Measurements from ENCODE around the gene BOK.
"Not testable (repeated sequence)": the region's sequence is repeated elsewhere in the genome, so short reads cannot be mapped to it uniquely, and the experiment has no call there.

The BOK gene, protein sequence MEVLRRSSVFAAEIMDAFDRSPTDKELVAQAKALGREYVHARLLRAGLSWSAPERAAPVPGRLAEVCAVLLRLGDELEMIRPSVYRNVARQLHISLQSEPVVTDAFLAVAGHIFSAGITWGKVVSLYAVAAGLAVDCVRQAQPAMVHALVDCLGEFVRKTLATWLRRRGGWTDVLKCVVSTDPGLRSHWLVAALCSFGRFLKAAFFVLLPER

DNA sequence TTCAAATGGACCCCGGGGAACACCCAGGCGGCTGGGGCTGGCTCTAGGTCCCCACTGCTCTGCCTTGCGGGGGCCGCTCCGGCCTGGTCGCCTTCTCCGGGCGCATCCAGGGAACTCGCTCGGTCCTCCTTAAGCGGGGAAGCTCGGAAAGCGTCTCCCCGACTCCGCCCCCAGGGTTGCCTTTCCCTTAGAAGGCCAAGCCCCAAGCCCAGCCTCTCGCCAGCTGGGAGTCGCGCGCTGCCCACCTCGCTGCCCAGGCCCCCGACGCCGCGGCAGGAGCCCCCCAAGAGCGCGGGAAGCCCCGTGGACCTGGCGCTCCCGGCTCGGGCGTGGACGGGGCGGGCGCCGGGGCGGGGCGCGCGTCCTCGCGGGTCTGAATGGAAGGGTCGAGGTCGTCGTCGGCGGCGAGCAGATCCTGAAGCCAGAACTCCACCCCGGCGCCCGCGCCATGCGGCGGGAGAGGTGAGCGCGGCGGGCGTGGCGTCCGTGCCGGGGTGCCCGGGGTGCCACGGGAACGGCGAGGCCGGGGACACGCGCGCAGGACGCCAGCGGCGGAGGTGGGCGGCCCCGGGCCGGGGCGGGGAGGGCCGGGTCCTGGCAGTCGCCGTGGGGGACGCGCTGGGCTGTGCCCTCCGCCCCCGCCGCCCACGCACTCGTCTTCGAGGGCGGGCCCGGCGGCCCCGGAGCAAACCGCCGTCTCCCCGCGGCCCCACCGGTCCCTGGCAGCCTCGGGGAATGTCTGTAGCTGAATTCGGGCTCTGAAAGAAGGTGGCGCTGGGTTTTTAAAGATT is at the start of gene BOK:
BOK (plus strand) TSS at position 214 of the 791 bp plus-strand sequence. CDS start 739 bp downstream, outside the sequence.
- peaks cover 11% of the 10 kb centered on the region for H3K4me1 ChIP-seq
- no peak within 1 kb of the TSS for H3K9ac ChIP-seq
- no peak within 1 kb of the TSS for H3K27ac ChIP-seq
- H3K9me3 ChIP-seq, result peaks cover 46% of the 10 kb centered on the region
- no peaks in the 10 kb centered on the region for H3K36me3 ChIP-seq
- H4K20me1 ChIP-seq, result no peaks in the 10 kb centered on the region
- no peak for TF ChIP-seq Cebpa-rat (IDR thresholded peaks at IDR 0.05)
- 0 out of 2 replicates have a peak within 1 kb of the TSS, but pooled peaks have one; percentile 14 for H3K4me3 ChIP-seq
- H3K27me3 ChIP-seq, result peaks cover 39% of the 10 kb centered on the region
- H3K4me2 ChIP-seq, result no peak within 1 kb of the TSS

DNA sequence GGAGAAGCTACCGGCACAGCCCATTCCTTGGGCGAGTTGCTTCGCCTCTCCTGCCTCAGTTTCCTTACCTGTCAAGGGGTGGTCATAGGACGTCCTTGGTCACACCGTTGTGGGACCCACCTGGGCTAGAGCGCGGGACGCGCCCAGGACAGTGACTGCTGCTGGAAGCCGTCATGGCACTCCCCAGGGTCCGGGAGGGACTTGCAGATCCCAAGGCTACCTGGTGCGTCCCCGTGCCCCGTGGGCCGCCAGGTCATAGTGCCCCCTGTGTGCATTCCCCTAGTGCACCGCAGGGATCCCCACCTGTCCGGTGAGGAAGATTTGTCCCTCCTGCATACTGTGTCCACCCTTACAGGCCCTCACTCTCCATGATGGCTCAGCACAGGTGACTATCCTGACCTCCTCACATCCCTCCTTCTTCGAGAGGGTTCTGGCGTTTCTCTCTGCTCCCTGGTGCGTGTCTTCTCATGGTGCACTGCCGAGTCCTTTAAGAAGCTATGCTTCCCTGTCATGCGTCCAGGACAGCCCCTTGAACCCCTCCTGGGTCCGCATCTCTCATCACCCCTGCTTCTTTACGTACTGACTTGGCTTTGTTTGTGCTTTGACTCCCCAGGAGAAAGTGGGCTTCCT is 49.3 kb upstream of the BOK start:
- Histone ChIP-seq H3K4me2 (peak overlapping the region; percentile 94), H3K9me3 (no peaks in the 10 kb centered on the region), H3K4me1 (peaks cover 34% of the 10 kb centered on the region), H3K27ac (peak overlapping the region; percentile 88), H4K20me1 (peaks cover 37% of the 10 kb centered on the region), H3K4me3 (peak overlapping the region; percentile 92), H3K9ac (peak overlapping the region; percentile 80), H3K36me3 (peaks cover 22% of the 10 kb centered on the region), H3K27me3 (no peaks in the 10 kb centered on the region)
- TF ChIP-seq Cebpa-rat (IDR thresholded peaks at IDR 0.05), result no peak

DNA sequence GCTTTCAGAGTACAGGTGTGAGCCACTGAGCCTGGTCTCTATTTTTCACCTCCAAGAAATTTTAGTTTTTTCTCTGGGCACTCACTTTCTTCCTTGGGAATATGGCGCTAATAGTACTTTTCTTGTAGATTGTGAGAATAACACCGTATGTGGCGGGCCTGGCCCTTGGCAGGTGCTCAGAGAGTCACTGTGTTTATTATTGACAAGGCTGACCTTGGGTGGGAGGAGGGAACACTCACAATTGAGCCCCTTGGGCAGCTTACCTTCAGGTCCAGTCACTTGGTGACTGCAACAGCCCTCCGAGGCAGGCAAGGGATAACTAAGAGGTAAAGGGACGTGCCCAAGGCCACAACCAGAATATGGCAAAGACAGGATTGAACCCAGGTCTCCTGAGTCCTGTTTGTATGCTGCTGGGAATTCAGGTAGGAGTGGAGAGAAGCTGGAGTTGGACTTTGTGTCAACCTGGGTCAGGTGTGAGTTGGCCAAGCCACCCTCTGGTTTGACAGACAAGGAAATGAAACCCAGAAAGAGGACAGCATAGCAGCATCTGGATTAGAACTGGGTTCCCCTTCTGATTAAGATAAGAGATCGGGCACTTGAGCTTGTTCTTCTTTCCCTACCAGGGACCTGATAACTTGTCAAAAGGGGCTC is 47.3 kb upstream of the BOK start:
- peaks cover 21% of the 10 kb centered on the region for H3K4me1 ChIP-seq
- H3K27me3 ChIP-seq, result no peaks in the 10 kb centered on the region
- peaks cover 3% of the 10 kb centered on the region; the same call in 1 of the 2 replicates for H3K36me3 ChIP-seq
- no peak overlapping the region for H3K9ac ChIP-seq
- TF ChIP-seq Cebpa-rat (IDR thresholded peaks at IDR 0.05), result no peak
- H3K4me3 ChIP-seq, result no peak overlapping the region
- H3K27ac ChIP-seq, result no peak overlapping the region
- H4K20me1 ChIP-seq, result peaks cover 18% of the 10 kb centered on the region
- no peaks in the 10 kb centered on the region for H3K9me3 ChIP-seq
- no peak overlapping the region for H3K4me2 ChIP-seq

DNA sequence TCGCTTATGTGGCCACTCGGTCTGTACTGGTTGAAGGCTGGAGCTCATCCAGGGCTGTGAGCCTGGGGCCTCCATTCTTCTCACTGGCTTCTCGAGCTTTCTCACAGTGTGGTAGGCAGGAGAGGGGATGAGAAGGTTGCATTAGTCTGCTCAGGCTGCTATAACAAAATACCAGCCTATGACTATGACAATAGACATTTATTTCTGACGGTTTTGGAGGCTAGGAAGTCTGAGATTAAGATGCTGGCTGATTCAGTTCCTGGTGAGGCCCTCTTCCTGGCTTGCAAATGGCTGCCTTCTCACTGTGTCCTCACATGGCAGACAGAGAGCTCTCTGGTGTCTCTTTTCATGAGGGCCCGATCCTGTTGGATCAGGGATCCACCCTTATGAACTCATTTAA is 44.0 kb upstream of the BOK start:
- Histone ChIP-seq H3K9ac (no peak overlapping the region), H4K20me1 (no peaks in the 10 kb centered on the region), H3K27me3 (no peaks in the 10 kb centered on the region), H3K4me3 (no peak overlapping the region), H3K27ac (no peak overlapping the region), H3K4me2 (no peak overlapping the region), H3K4me1 (peaks cover 4% of the 10 kb centered on the region), H3K9me3 (no peaks in the 10 kb centered on the region; the same call in 1 of the 2 replicates), H3K36me3 (no peaks in the 10 kb centered on the region)
- no peak for TF ChIP-seq Cebpa-rat (IDR thresholded peaks at IDR 0.05)

DNA sequence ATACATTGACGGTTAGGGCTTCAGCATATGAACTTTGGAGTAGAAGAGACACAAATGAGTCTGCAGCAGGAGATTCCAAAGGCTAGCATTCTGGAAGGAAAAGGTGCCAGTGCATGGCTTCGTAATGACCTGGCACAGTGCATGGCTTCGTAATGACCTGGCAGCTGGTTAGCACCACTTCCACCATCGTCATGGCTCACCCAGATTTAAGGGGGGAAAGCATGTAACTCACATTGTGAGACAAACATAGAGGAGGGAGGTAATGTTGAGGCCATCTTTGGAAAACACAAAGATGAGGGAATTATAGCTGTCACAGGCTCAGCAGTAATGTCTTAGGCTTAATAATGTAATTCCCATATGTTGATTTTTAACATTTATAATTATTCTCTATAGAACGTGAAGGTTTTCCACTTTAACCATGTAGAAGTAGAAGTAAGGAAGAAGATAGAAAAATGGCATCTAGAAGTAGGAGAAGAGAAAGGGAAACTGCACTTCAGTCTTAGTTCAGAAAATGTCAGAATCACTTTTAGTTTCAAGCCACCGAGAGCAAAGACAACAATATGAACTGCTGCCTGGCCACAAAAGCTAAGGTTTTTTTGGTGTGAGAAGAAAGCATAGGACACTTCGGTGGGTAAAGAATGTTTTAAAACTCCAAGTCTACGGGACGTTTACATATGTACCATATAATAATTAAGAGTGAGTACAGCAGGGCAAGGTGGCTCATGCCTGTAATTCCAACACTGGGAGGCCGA is 43.4 kb upstream of the BOK start:
- no peak overlapping the region for H3K4me2 ChIP-seq
- H3K4me1 ChIP-seq, result peaks cover 9% of the 10 kb centered on the region
- H3K4me3 ChIP-seq, result no peak overlapping the region
- H3K36me3 ChIP-seq, result no peaks in the 10 kb centered on the region
- no peaks in the 10 kb centered on the region for H3K27me3 ChIP-seq
- TF ChIP-seq Cebpa-rat (IDR thresholded peaks at IDR 0.05), result no peak
- no peaks in the 10 kb centered on the region for H4K20me1 ChIP-seq
- no peaks in the 10 kb centered on the region; the same call in 1 of the 2 replicates for H3K9me3 ChIP-seq
- H3K27ac ChIP-seq, result no peak overlapping the region
- no peak overlapping the region for H3K9ac ChIP-seq

DNA sequence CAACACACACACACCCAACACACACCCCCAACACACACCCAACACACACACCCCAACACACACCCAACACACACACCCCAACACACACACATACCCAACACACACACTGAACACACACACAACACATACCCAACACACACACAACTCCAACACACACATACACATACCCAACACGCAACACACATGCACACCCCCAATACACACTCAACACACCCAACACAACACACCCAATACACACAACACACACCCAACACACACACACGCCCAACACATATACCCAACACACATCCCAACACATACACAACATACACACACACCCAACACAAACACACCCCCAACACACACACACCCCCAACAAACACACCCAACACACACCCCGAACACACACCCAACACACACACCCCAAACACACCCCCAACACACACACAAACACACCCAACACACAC is 42.0 kb upstream of the BOK start:
- Histone ChIP-seq H3K4me3 (no peak overlapping the region), H3K9me3 (no peaks in the 10 kb centered on the region; the same call in 1 of the 2 replicates), H3K4me2 (no peak overlapping the region), H3K27ac (no peak overlapping the region), H3K27me3 (no peaks in the 10 kb centered on the region), H3K9ac (no peak overlapping the region), H3K36me3 (no peaks in the 10 kb centered on the region), H3K4me1 (peaks cover 18% of the 10 kb centered on the region), H4K20me1 (no peaks in the 10 kb centered on the region)
- no peak for TF ChIP-seq Cebpa-rat (IDR thresholded peaks at IDR 0.05)

DNA sequence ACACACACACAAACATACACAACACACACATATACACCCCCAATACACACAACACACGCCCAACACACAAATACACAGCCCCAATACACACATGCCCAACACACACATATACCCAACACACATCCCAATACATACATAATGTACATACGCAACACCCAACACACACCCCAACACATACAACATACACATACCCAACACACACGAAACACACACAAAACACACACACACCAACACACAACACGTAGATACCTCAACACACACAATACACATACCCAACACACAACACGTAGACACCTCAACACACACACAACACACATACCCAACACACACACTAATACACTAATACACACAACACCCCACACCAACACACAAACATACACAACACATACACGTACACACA is 41.2 kb upstream of the BOK start:
- no peaks in the 10 kb centered on the region for H3K36me3 ChIP-seq
- no peak overlapping the region for H3K4me2 ChIP-seq
- no peak overlapping the region for H3K4me3 ChIP-seq
- no peaks in the 10 kb centered on the region for H3K27me3 ChIP-seq
- no peak overlapping the region for H3K27ac ChIP-seq
- H3K4me1 ChIP-seq, result peaks cover 18% of the 10 kb centered on the region
- H3K9me3 ChIP-seq, result no peaks in the 10 kb centered on the region; the same call in 1 of the 2 replicates
- no peak overlapping the region for H3K9ac ChIP-seq
- no peaks in the 10 kb centered on the region for H4K20me1 ChIP-seq
- TF ChIP-seq Cebpa-rat (IDR thresholded peaks at IDR 0.05), result no peak

DNA sequence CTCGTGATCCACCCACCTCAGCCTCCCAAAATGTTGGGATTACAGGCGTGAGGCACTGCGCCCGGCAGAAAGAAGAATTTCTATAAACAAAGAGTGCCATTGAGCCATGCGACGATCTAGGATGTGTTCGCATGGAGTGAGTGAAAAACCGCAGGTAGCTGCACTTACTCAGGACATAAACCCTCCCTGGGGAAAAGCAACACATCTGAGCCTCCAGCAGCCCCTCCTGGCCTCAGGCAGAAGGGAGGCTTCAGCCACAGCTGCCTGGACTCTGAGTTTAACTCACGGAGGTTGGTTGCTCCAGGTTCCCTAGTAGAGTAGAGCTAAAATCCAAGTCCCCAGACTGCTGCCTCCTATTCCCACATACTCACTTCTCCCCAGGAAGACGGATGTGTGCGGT is 38.9 kb upstream of the BOK start:
- Histone ChIP-seq H3K4me2 (peak overlapping the region; percentile 46), H3K27ac (no peak overlapping the region), H3K4me3 (no peak overlapping the region), H4K20me1 (no peaks in the 10 kb centered on the region), H3K4me1 (peaks cover 18% of the 10 kb centered on the region), H3K9ac (no peak overlapping the region), H3K36me3 (no peaks in the 10 kb centered on the region), H3K9me3 (peaks cover 10% of the 10 kb centered on the region), H3K27me3 (no peaks in the 10 kb centered on the region)
- TF ChIP-seq Cebpa-rat (IDR thresholded peaks at IDR 0.05), result no peak

DNA sequence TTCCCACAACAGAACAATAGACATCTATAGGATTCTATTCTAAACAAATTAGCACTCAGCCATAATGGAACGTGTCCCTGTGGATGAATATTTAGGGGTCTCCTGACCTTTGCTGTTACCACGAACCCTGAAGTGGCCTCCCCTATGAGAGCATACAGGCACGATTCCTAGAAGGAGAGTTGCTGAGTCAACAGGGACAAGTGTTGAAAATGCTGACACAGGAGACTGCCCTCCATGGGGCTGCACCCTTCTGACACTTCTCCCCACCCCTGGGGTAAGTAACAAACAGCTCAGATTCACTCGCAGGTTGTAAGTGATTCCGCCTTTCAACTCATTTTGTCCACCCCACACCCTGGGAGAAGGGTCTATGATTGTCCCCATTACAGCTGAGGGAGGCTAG is 36.1 kb upstream of the BOK start:
- peaks cover 18% of the 10 kb centered on the region for H3K4me1 ChIP-seq
- H3K27me3 ChIP-seq, result no peaks in the 10 kb centered on the region
- no peak overlapping the region for H3K9ac ChIP-seq
- H3K4me3 ChIP-seq, result no peak overlapping the region
- H3K27ac ChIP-seq, result no peak overlapping the region
- H4K20me1 ChIP-seq, result no peaks in the 10 kb centered on the region
- peaks cover 36% of the 10 kb centered on the region for H3K9me3 ChIP-seq
- no peak for TF ChIP-seq Cebpa-rat (IDR thresholded peaks at IDR 0.05)
- no peaks in the 10 kb centered on the region for H3K36me3 ChIP-seq
- H3K4me2 ChIP-seq, result no peak overlapping the region

DNA sequence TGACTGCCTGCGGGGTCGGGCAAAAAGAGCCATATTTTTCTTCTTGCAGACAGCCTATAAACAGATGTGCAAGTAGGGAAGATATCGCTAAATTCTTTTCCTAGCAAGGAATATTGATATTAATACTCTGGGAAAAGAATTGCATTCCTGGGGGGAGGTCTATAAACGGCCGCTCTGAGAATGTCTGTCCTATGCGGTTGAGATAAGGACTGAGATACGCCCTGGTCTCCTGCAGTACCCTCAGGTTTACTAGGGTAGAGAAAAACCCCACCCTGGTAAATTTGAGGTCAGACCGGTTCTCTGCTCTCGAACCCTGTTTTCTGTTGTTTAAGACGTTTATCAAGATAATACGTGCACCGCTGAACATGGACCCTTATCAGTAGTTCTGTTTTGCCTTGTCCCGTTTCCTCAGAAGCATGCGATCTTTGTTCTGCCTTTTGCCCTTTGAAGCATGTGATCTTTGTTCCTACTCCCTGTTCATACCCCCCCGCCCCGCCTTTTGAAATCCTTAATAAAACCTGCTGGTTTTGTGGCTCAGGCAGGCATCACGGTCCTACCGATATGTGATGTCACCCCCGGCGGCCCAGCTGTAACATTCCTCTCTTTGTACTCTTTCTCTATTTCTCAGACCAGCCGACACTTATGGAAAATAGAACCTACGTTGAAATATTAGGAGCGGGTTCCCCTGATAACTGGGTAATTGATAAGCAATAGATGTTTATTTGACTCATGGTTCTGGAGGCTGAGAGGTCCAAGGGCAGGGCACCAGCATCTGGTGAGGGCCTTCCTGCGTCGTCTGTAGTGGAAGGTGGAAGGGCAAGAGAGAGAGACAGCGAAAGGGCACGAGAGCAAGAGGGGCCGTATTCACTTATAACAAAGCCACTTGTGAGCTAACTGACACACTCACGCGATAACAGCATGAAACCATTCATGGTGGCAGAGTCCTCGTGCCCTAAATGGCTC is 32.4 kb upstream of the BOK start:
- not testable (repeated sequence) for H3K4me2 ChIP-seq, H3K4me1 ChIP-seq, H3K4me3 ChIP-seq, H4K20me1 ChIP-seq, H3K9ac ChIP-seq, H3K36me3 ChIP-seq, H3K27me3 ChIP-seq, H3K27ac ChIP-seq
- peaks cover 37% of the 10 kb centered on the region for H3K9me3 ChIP-seq

Measured in BLaER1 (cell line).